IMR-90 (cell line): ENCODE data around the gene ZNF627. TPM values are rescaled to one million over a fixed set of nuclear protein-coding genes. Genes with fewer than 3 reads are reported as not detected.
A peak's percentile ranks its signal among the peaks of the same experiment; 100 is the strongest.

Experiments
- ATAC-seq: fragments of 200-7000 bp; cut with Tn5 transposase; 2 replicates; pipeline ENCODE4 v1.9.1; 2020; ENCODE audit warnings: low read depth, mild to moderate bottlenecking, moderate library complexity
- BruUV-seq: library from RNA; stranded (reverse); fragments of 400-500 nt; replicated peaks from 2 replicates; lab custom pipeline; 2021; lab: Mats Ljungman, UMichigan
- CTCF ChIA-PET: fragments of 300-600 bp; formaldehyde crosslinking; extraction: SDS; loops from one replicate; lab custom pipeline; 2021; ENCODE audit warnings: antibody characterized with exemption; lab: Yijun Ruan, JAX
- POLR2A ChIA-PET: fragments of 300-600 bp; sonication (Branson Sonifier 250); formaldehyde crosslinking; loops from one replicate; lab custom pipeline; 2022; ENCODE audit warnings: antibody characterized with exemption; ENCODE audit not compliant: unreplicated experiment; lab: Charles Lee
- DNase-seq: peaks from one replicate; pipeline ENCODE4 v3.0.0; 2013
- H2AFZ ChIP-seq: replicated peaks from 2 replicates; pipeline ENCODE3; 2013; ENCODE audit warnings: low read length, mild to moderate bottlenecking; ENCODE audit not compliant: poor library complexity
- H2AK5ac ChIP-seq: 2 replicates; pipeline ENCODE4 v1.6.1; 2013; ENCODE audit warnings: low read depth, low read length, inconsistent platforms
- H2AK9ac ChIP-seq: replicated peaks from 2 replicates; pipeline ENCODE3; 2013; ENCODE audit warnings: mild to moderate bottlenecking, low read depth, low read length, moderate library complexity; ENCODE audit not compliant: poor library complexity
- H2BK120ac ChIP-seq: 2 replicates; pipeline ENCODE4 v1.6.1; 2013; ENCODE audit warnings: low read depth, low read length, inconsistent platforms
- H2BK15ac ChIP-seq: 3 replicates; pipeline ENCODE4 v1.6.1; 2013; ENCODE audit warnings: low read depth, low read length, inconsistent platforms
- H2BK20ac ChIP-seq: 2 replicates; pipeline ENCODE4 v1.6.1; 2013; ENCODE audit warnings: low read depth, mild to moderate bottlenecking, inconsistent platforms, low read length, moderate library complexity
- H2BK5ac ChIP-seq: 2 replicates; pipeline ENCODE4 v1.6.1; 2013; ENCODE audit warnings: mild to moderate bottlenecking, low read depth, low read length, inconsistent platforms; ENCODE audit not compliant: poor library complexity, severe bottlenecking
- H3K14ac ChIP-seq: replicated peaks from 2 replicates; pipeline ENCODE4 v1.6.1; 2013; ENCODE audit warnings: low read depth, low read length, inconsistent platforms
- H3K18ac ChIP-seq: 2 replicates; pipeline ENCODE4 v1.6.1; 2013; ENCODE audit warnings: low read depth, low read length, control low read depth
- H3K23ac ChIP-seq: 2 replicates; pipeline ENCODE4 v1.6.1; 2013; ENCODE audit warnings: low read depth, low read length, inconsistent platforms
- H3K27ac ChIP-seq: 2 replicates; pipeline ENCODE4 v1.5.1; 2013; ENCODE audit warnings: mild to moderate bottlenecking, control low read depth, low read length; ENCODE audit not compliant: insufficient read depth
- H3K27me3 ChIP-seq: 2 replicates; pipeline ENCODE4 v1.6.1; 2013; ENCODE audit warnings: low read length; ENCODE audit not compliant: control insufficient read depth, insufficient read depth
- H3K36me3 ChIP-seq: 2 replicates; pipeline ENCODE4 v1.6.1; 2013; ENCODE audit warnings: low read length, mixed read lengths; ENCODE audit not compliant: control insufficient read depth, insufficient read depth
- H3K4ac ChIP-seq: 2 replicates; pipeline ENCODE4 v1.6.1; 2013; ENCODE audit warnings: low read depth, low read length, inconsistent platforms
- H3K4me1 ChIP-seq: 2 replicates; pipeline ENCODE4 v1.6.1; 2013; ENCODE audit warnings: low read length, mixed read lengths; ENCODE audit not compliant: control insufficient read depth, insufficient read depth
- H3K4me2 ChIP-seq: 2 replicates; pipeline ENCODE4 v1.6.1; 2013; ENCODE audit warnings: low read depth, mild to moderate bottlenecking, control low read depth, low read length, moderate library complexity
- H3K4me3 ChIP-seq: 2 replicates; pipeline ENCODE4 v1.5.1; 2013; ENCODE audit warnings: low read depth, mild to moderate bottlenecking, control low read depth, low read length, moderate library complexity; ENCODE audit not compliant: insufficient read depth
- H3K56ac ChIP-seq: 2 replicates; pipeline ENCODE4 v1.6.1; 2013; ENCODE audit warnings: low read length, inconsistent platforms; ENCODE audit not compliant: insufficient read depth; ENCODE audit errors: extremely low read depth
- H3K79me1 ChIP-seq, 2 experiments: 2 replicates each; pipeline ENCODE4 v1.6.1; 2013; ENCODE audit warnings: low read length in 2 of 2, inconsistent platforms in 1 of 2, low read depth in 1 of 2
- H3K9ac ChIP-seq: 2 replicates; pipeline ENCODE4 v1.6.1; 2013; ENCODE audit warnings: low read depth, low read length, control low read depth
- H3K9me1 ChIP-seq: 2 replicates; pipeline ENCODE4 v1.6.1; 2013; ENCODE audit warnings: low read length, inconsistent platforms; ENCODE audit not compliant: insufficient read depth
- H3K9me3 ChIP-seq: 2 replicates; pipeline ENCODE4 v1.6.1; 2013; ENCODE audit warnings: low read length; ENCODE audit not compliant: control insufficient read depth, insufficient read depth
- H4K20me1 ChIP-seq: 2 replicates; pipeline ENCODE4 v1.6.1; 2013; ENCODE audit warnings: low read length, inconsistent platforms; ENCODE audit not compliant: insufficient read depth
- H4K5ac ChIP-seq: 2 replicates; pipeline ENCODE4 v1.6.1; 2013; ENCODE audit warnings: mild to moderate bottlenecking, low read depth, low read length, control low read depth
- H4K8ac ChIP-seq, 2 experiments: 2 replicates each; pipeline ENCODE4 v1.6.1; 2013; ENCODE audit warnings: low read depth in 2 of 2, low read length in 2 of 2, control low read depth in 1 of 2, inconsistent platforms in 1 of 2
- H4K91ac ChIP-seq: 2 replicates; pipeline ENCODE4 v1.6.1; 2013; ENCODE audit warnings: low read depth, low read length, inconsistent platforms; ENCODE audit not compliant: insufficient read depth
- RAD21 ChIP-seq: IDR thresholded peaks from 2 replicates; pipeline ENCODE4 v1.6.1; 2012; ENCODE audit warnings: low read length, improper control_type of control experiment
- SMC3 ChIP-seq: fragments of 150-350 bp; IDR thresholded peaks from 2 replicates; pipeline ENCODE4 v1.6.1; 2016; ENCODE audit warnings: low read depth, mild to moderate bottlenecking, antibody characterized with exemption, low read length, moderate library complexity
- WGBS, 2 experiments: methylation state at CpG; one replicate each; pipeline versions ENCODE4 v1.1.5 to v1.1.7; 2013; ENCODE audit warnings: missing lambda C conversion rate in 2 of 2; ENCODE audit not compliant: insufficient read length in 1 of 2; ENCODE audit errors: extremely low coverage in 2 of 2; 5-methylcytosine and 5-hydroxymethylcytosine counted together
- dilution Hi-C: fragments of 300-500 bp; cut with HindIII; formaldehyde crosslinking; loops from one replicate; pipeline ENCODE4 v1.14.3; 2018; ENCODE audit warnings: low sequenced_read_pairs; ENCODE audit not compliant: unreplicated experiment
- in situ Hi-C: fragments of 300-500 bp; cut with MboI; formaldehyde crosslinking; loops from 3 replicates; pipeline ENCODE4 v1.14.3; 2019; ENCODE audit warnings: low sequenced_read_pairs, inconsistent platforms, mixed read lengths
- intact Hi-C: fragments of 100-400 bp; cut with micrococcal nuclease; formaldehyde crosslinking; loops from 2 replicates; pipeline ENCODE4 v1.10.0; 2022
- polyA plus RNA-seq, 3 experiments: library from polyadenylated mRNA; depleted of rRNA; stranded (reverse); fragments of >200 nt; gene quantifications; 2 replicates each; pipeline ENCODE4 v1.2.3, GENCODE V29; 2012; ENCODE audit warnings: low replicate concordance in 1 of 3
- total RNA-seq: library from RNA; depleted of rRNA; stranded (reverse); fragments of >200 nt; gene quantifications from 2 replicates; pipeline ENCODE4 v1.2.3, GENCODE V29; 2012
- TF ChIP-seq, protein P1 (sequence below): fragments of 150-350 bp; IDR thresholded peaks from 2 replicates; pipeline ENCODE4 v1.6.1; 2016; ENCODE audit warnings: low read depth, mild to moderate bottlenecking, low read length, moderate library complexity, borderline replicate concordance
- TF ChIP-seq, protein P2 (sequence below): conservative IDR thresholded peaks from 2 replicates; pipeline ENCODE4 v1.5.1; 2012; ENCODE audit warnings: mild to moderate bottlenecking, low read depth, low read length, improper control_type of control experiment

Gene ZNF627
- total and polyA plus RNA-seq, 2 of the 4 experiments (the other 2 are of a cell fraction), result 6.3 to 34.4 TPM

- Histone ChIP-seq H2BK15ac (no peak overlapping the region), H3K23ac (no peak overlapping the region), H3K18ac (no peak overlapping the region), H2AK5ac (no peak overlapping the region), H3K4me1 (no peaks in the 10 kb centered on the region), H2BK5ac (no peak overlapping the region), H4K5ac (no peak overlapping the region), H4K20me1 (no peaks in the 10 kb centered on the region), H3K56ac (no peak overlapping the region), H3K79me1 (no peaks in the 10 kb centered on the region), H3K9me1 (no peaks in the 10 kb centered on the region), H3K36me3 (no peaks in the 10 kb centered on the region), H2BK20ac (no peak overlapping the region), H2AFZ (no peak overlapping the region), H3K4me2 (no peak overlapping the region), H3K14ac (no peak overlapping the region), H4K8ac (no peak overlapping the region), H2BK120ac (no peak overlapping the region), H3K27me3 (no peaks in the 10 kb centered on the region), H3K4ac (no peak overlapping the region), H3K27ac (no peak overlapping the region), H3K9me3 (no peaks in the 10 kb centered on the region), H3K4me3 (no peak overlapping the region), H3K9ac (no peak overlapping the region), H2AK9ac (no peak overlapping the region), H4K91ac (no peak overlapping the region)
- BruUV-seq, result no TSS peak
- dilution Hi-C loops (no loop called here), intact Hi-C loops (no loop called here), in situ Hi-C loops (no loop called here)
- ChIA-PET CTCF (no interaction called here), POLR2A (no interaction called here)
- no CpG with 5 or more reads among the region's 1 CpG for WGBS, 2 experiments
- peak; percentile 12 for DNase-seq
- ATAC-seq, result peak; percentile 73
- TF ChIP-seq, protein P1, sequence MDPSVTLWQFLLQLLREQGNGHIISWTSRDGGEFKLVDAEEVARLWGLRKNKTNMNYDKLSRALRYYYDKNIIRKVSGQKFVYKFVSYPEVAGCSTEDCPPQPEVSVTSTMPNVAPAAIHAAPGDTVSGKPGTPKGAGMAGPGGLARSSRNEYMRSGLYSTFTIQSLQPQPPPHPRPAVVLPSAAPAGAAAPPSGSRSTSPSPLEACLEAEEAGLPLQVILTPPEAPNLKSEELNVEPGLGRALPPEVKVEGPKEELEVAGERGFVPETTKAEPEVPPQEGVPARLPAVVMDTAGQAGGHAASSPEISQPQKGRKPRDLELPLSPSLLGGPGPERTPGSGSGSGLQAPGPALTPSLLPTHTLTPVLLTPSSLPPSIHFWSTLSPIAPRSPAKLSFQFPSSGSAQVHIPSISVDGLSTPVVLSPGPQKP, result no peak
- TF ChIP-seq RAD21, result peak; percentile 47
- TF ChIP-seq, protein P2, sequence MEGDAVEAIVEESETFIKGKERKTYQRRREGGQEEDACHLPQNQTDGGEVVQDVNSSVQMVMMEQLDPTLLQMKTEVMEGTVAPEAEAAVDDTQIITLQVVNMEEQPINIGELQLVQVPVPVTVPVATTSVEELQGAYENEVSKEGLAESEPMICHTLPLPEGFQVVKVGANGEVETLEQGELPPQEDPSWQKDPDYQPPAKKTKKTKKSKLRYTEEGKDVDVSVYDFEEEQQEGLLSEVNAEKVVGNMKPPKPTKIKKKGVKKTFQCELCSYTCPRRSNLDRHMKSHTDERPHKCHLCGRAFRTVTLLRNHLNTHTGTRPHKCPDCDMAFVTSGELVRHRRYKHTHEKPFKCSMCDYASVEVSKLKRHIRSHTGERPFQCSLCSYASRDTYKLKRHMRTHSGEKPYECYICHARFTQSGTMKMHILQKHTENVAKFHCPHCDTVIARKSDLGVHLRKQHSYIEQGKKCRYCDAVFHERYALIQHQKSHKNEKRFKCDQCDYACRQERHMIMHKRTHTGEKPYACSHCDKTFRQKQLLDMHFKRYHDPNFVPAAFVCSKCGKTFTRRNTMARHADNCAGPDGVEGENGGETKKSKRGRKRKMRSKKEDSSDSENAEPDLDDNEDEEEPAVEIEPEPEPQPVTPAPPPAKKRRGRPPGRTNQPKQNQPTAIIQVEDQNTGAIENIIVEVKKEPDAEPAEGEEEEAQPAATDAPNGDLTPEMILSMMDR, result peak; percentile 45
- peak; percentile 27; the same call in 1 of the 2 replicates for TF ChIP-seq SMC3
These were observed 62.3 kb downstream of the ZNF627 start for GRCh38 chr19:11659612-11660011.
